Activated B cell treated with CpG ODN at 0.5 μM for 24 hours (primary cell): Measurements from ENCODE around the gene SMC3. TPM values are rescaled to one million over a fixed set of nuclear protein-coding genes. Genes with fewer than 3 reads are reported as not detected.

ENCODE experiments used
- ATAC-seq: fragments of 200-7000 bp; cut with Tn5 transposase; one replicate; pipeline ENCODE4 v1.10.0; 2021; ENCODE audit warnings: low read depth, mild to moderate bottlenecking, moderate library complexity
- CTCF ChIA-PET: fragments of 350-600 bp; sonication (Branson Sonifier 250); formaldehyde crosslinking; loops from one replicate; lab custom pipeline; 2021; ENCODE audit warnings: antibody characterized with exemption; lab: Charles Lee
- POLR2A ChIA-PET: fragments of 350-600 bp; sonication (Branson Sonifier 250); formaldehyde crosslinking; loops from one replicate; lab custom pipeline; 2021; ENCODE audit warnings: antibody characterized with exemption; lab: Charles Lee
- DNase-seq: peaks from one replicate; pipeline ENCODE4 v3.0.0; 2022
- H3K27ac Mint-ChIP-seq: one replicate; pipeline ENCODE4 v1.8.0; 2020; ENCODE audit warnings: mixed read lengths
- H3K27me3 Mint-ChIP-seq: one replicate; pipeline ENCODE4 v1.8.0; 2021; ENCODE audit warnings: mixed read lengths
- H3K36me3 Mint-ChIP-seq: one replicate; pipeline ENCODE4 v1.8.0; 2021; ENCODE audit warnings: low read depth, mixed read lengths
- H3K4me1 Mint-ChIP-seq: one replicate; pipeline ENCODE4 v1.8.0; 2021; ENCODE audit warnings: mixed read lengths
- H3K4me3 Mint-ChIP-seq: one replicate; pipeline ENCODE4 v1.8.0; 2020; ENCODE audit warnings: mild to moderate bottlenecking, mixed read lengths
- H3K9me3 Mint-ChIP-seq: one replicate; pipeline ENCODE4 v1.8.0; 2020; ENCODE audit warnings: mixed read lengths
- intact Hi-C: fragments of 100-400 bp; cut with micrococcal nuclease; formaldehyde crosslinking; loops from one replicate; pipeline ENCODE4 v1.15.1; 2024
- total RNA-seq: library from RNA; stranded (reverse); gene quantifications from 2 replicates; pipeline ENCODE4 v1.2.3, GENCODE V29; 2022
- TF ChIP-seq, protein P1 (sequence below): fragments of 200-600 bp; IDR thresholded peaks from one replicate; pipeline ENCODE4 v1.8.0; 2022; ENCODE audit warnings: antibody characterized with exemption, mild to moderate bottlenecking

The SMC3 gene
- total RNA-seq, 1 donor from 2014 or later: 41.1 TPM

DNA sequence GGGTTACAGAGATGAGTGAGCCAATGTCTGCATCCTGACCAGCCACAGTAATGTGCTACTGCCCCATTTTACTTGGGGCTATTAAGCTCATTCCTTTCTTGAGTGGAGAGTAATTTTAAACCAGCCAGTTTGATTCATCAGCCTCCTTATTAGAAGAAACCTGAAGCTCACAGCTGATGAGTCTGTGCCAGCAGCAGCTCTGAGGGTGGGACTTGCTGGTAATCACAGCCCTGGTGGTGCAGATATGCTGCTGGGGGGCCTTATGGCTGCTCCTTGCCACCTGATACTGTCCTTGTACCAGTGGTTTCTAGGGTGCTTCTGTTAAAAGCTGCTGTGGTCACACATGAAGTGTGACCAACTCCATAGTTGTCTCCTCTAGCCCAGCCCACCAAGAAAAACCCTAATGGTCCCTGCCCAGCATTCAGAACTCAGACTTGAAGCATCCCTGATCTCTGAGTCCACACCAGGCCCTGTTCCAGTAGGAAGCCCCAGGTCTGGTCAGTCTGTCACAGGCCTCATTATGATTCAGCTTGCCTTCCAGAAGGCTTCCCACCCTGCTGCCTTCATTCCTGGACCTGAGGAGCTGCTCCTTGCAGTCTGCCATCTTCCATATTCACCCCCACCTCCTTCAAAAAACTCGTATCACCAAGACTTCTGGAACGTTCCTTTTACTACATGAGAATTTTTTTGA lies 47.7 kb downstream of the SMC3 start:
- DNase-seq: no peak
- CTCF ChIA-PET: no interaction called here
- no peaks in the 10 kb centered on the region for H3K9me3 Mint-ChIP-seq
- intact Hi-C loops: loop anchor here (10.0 kb wide), 1 partner anchor 390 kb away; no protein-coding TSS in a partner anchor
- peaks cover 30% of the 10 kb centered on the region for H3K4me1 Mint-ChIP-seq
- no peaks in the 10 kb centered on the region for H3K36me3 Mint-ChIP-seq
- no peaks in the 10 kb centered on the region for H3K27me3 Mint-ChIP-seq
- no peak for ATAC-seq
- no peak overlapping the region for H3K4me3 Mint-ChIP-seq
- H3K27ac Mint-ChIP-seq: no peak overlapping the region
- TF ChIP-seq, protein P1, sequence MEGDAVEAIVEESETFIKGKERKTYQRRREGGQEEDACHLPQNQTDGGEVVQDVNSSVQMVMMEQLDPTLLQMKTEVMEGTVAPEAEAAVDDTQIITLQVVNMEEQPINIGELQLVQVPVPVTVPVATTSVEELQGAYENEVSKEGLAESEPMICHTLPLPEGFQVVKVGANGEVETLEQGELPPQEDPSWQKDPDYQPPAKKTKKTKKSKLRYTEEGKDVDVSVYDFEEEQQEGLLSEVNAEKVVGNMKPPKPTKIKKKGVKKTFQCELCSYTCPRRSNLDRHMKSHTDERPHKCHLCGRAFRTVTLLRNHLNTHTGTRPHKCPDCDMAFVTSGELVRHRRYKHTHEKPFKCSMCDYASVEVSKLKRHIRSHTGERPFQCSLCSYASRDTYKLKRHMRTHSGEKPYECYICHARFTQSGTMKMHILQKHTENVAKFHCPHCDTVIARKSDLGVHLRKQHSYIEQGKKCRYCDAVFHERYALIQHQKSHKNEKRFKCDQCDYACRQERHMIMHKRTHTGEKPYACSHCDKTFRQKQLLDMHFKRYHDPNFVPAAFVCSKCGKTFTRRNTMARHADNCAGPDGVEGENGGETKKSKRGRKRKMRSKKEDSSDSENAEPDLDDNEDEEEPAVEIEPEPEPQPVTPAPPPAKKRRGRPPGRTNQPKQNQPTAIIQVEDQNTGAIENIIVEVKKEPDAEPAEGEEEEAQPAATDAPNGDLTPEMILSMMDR: no peak
- POLR2A ChIA-PET: no interaction called here

DNA sequence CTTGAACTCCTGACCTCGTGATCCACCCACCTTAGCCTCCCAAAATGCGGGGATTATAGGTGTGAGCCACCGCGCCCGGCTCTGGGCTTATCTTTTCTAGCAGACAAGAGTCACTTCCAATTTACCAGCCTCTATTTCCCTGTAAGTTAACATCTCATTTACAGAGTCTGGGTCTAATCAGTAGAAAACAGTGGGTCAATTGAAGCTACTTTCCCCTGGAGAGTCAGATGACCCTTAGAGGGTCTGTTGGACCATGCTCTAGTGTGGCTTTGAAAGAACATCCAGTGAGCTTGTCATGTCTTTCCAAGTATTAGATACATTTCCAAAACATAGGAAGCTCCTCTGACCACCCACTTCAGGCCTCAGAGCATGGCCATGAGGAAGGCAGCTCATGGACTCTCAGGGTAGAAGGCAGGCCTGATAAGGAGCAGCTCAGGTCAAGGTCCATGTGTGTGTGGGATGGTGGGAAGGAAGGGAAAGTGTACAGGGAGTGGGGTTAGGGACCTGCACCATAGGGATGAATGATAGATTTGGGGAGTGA lies 49.1 kb downstream of the SMC3 start:
- Mint-ChIP-seq H3K4me3 (no peak overlapping the region), H3K9me3 (no peaks in the 10 kb centered on the region), H3K27me3 (no peaks in the 10 kb centered on the region), H3K27ac (no peak overlapping the region), H3K4me1 (peaks cover 26% of the 10 kb centered on the region), H3K36me3 (no peaks in the 10 kb centered on the region)
- intact Hi-C loops: loop anchor here (10.0 kb wide), 1 partner anchor 388 kb away; no protein-coding TSS in a partner anchor
- ChIA-PET POLR2A (no interaction called here), CTCF (interaction anchor here (0.6 kb wide), 1 partner anchor 719 kb away, joined by 3 read pairs; no protein-coding TSS in a partner anchor)
- no peak for DNase-seq
- TF ChIP-seq, protein P1: no peak
- no peak for ATAC-seq

DNA sequence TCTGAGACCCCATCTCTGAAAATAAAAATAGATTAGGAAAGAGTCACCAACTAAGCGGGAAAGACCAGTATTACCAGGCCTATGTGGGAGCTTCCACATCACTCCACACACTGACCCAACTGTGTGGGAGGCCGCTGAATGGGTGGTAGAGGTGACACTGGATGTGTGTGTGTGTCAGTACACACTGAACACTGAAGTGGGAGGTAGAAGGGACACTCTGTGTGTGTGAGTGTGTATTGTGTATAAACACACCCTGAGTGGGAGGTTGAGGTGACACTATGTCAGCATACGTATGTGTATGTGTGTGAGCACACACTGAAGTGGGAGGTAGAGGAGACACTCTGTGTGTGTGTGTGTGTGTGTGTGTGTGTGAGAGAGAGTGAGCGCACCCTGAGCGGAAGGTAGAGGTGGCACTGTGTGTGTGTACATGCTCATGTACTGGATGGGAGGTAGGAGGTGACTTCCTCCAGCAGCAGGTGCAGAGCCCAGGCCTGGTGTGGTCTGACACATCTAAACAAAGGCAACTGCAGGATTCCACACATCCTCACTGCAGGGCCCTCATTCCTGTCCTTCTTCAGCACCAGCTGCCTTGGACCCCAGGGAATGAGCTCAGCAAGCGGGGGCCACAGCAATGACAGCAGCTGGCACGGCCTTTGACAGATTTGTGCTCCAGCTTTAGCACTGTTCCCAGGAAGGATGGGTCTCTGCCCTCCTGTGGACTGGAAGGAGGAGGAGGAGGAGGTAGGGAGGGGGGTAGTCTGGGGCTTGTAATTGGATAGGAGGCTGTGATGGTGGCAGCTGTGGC lies 50.1 kb downstream of the SMC3 start:
- CTCF ChIA-PET: no interaction called here
- H3K4me1 Mint-ChIP-seq: peaks cover 18% of the 10 kb centered on the region
- no peak overlapping the region for H3K4me3 Mint-ChIP-seq
- ATAC-seq (no peak), DNase-seq (no peak)
- H3K27ac Mint-ChIP-seq: no peak overlapping the region
- no peaks in the 10 kb centered on the region for H3K9me3 Mint-ChIP-seq
- POLR2A ChIA-PET: no interaction called here
- intact Hi-C loops: loop anchor here (10.0 kb wide), 1 partner anchor 387 kb away; no protein-coding TSS in a partner anchor
- H3K27me3 Mint-ChIP-seq: no peaks in the 10 kb centered on the region
- no peaks in the 10 kb centered on the region for H3K36me3 Mint-ChIP-seq
- TF ChIP-seq, protein P1: no peak

DNA sequence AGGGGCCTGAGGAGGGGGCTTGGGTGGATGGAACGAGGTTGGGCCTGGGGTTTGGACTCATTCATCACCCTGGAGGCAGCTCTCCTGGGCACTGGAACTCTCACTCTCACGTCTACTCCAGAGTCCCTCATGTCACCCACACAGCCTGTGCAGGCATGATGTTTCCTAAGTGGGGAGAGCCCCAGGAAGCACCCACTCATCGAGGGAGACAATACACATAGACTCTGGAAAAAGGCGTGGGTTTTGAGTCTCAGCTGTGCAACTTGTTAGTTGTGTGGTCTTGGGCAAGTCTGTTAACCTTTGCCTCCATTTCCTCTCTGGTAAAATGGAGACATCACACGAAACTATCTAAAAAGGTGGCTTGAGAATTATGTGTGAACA lies 50.7 kb downstream of the SMC3 start:
- intact Hi-C loops: loop anchor here (10.0 kb wide), 1 partner anchor 387 kb away; no protein-coding TSS in a partner anchor
- TF ChIP-seq, protein P1: no peak
- Mint-ChIP-seq H3K9me3 (no peaks in the 10 kb centered on the region), H3K4me3 (no peak overlapping the region), H3K27me3 (no peaks in the 10 kb centered on the region), H3K36me3 (no peaks in the 10 kb centered on the region), H3K27ac (no peak overlapping the region), H3K4me1 (peaks cover 14% of the 10 kb centered on the region)
- no peak for ATAC-seq
- POLR2A ChIA-PET: no interaction called here
- CTCF ChIA-PET: no interaction called here
- DNase-seq: no peak
